NCI-H82 treated with DMSO at 0.1 percent for 48 hours (cell line): ENCODE results near the gene R3HDM2.

Experiments
- DNase-seq: peaks from one replicate; lab custom pipeline; 2025; ENCODE audit not compliant: unreplicated experiment; lab: John Stamatoyannopoulos, UW

Gene R3HDM2

DNA sequence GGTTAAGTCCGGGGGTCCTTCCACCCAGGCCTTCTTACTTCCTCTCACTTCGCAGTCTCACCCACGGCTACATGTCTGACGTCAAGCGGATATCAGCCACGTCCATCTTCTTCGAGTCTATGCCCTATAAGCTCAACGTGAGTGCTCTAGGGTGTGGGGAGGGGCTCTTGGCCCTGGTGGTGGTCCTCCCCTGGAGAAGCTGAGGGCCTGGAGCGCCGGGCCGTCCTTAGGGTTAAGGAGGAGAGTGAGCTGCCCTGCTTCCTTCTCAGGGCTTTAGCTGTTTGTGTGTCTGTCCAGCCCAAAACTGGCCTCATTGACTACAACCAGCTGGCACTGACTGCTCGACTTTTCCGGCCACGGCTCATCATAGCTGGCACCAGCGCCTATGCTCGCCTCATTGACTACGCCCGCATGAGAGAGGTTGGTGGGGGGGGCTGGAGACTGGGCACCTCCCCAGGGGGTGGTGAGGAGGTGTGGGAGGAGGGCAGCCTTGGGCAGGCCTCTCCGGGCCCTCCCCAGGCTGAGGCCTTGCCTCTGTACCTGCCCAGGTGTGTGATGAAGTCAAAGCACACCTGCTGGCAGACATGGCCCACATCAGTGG, 198.6 kb downstream of the R3HDM2 start:
- no peak for DNase-seq

- DNase-seq, result no peak
Measured at GRCh38 chr12:57231276-57232021, 199.4 kb downstream of the R3HDM2 start.

GRCh38 chr12:57230381-57231155, 200.3 kb downstream of the R3HDM2 start:
- DNase-seq, result no peak

- DNase-seq, result peak; percentile 95
Measured at GRCh38 chr12:57229634-57230380, 201.0 kb downstream of the R3HDM2 start, which contains the start of gene SHMT2. TSS of gene SHMT2 (plus strand) at chr12:57229711. CDS start at chr12:57229779, 68 bp downstream.

DNA sequence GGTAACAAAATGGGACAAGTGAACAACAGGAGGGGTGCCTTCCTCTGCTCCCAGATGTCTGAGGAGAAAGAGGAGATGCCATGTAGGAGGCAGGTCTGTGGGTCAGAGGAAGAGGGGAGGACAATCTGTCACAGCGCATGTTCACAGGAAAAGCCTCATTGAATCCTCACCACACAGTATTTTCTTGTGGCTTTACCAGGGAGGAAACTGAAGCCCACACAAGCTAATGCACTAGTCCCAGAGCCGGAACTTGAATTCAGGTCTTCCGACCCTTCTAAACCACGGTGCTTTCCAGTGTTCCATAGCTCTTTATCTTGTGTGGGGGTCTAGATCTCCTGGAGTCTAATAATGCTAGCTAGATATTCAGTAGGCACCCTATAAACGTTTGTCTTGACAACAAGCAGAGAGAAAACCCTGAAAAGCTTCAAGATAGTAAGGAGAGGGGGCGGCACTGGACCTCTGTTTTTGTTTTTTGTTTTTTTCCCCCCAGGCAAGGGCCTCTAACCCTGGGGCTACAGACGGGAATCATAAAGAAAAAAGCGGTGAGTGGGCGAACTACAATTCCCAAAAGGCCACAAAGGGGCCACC, 201.7 kb downstream of the R3HDM2 start:
- no peak for DNase-seq

GRCh38 chr12:57227315-57228115, 203.3 kb downstream of the R3HDM2 start:
- no peak for DNase-seq

DNA sequence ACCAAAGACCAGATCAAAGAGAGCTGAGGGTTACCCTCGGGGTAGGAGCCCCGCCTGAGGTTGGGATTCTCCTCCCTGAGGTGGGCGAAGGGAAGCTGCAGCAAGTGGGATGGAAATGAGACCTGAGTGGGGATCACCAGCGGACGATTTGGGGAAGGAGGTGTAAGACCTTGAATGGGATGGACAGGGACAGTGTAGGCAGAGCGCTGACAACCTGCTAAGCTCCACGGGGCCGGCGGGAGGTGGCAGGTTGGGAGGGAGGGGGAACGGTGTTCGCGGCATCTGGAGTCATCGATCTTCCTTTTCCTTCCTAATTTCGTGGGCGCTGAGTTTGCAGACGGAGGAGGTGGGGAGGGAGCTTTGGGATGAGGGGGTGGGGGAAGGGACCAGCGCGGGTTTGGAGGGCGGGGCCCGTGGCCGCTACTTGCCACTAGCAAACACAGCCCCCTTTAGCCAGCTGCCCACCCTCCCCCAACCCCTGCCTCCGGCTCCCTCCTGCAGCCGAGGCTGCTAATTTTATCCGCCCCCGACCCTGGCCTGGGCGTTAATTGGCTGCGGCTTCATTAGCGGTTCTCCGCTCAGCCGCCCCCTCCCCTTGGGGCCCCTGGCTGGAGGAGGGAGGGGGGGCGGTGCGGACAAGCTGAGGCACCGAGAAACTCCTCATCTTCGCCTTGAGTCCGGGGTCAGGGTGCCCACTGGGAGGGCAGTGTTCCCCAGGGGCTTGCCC, 204.1 kb downstream of the R3HDM2 start:
- DNase-seq, result peak; percentile 84

DNA sequence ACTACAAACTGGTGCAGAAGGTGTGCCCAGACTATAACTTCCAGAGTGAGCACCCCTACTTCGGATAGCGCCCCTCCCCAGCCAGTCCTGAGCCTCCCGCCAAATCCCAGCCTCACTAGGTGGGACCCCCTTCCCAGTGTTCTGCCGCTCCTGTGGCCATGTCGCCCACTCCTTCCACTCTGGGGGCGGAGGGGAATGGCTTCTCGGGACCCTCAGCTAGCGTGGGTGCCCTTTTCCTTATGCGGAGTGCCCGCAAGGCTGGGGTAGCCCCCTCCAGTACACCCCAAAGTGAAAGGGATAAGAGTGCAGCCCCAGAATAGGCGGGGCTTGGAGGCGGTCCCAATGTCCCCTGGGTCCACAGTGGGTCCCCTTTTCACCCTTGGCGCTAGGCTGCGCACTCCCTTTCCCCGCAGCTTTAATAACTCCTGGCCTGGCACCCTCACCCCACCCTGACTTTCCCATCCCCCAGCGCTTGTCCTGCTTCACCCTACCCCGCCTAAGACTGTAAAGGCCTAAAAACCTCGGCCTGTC, 205.1 kb downstream of the R3HDM2 start:
- DNase-seq, result no peak

DNA sequence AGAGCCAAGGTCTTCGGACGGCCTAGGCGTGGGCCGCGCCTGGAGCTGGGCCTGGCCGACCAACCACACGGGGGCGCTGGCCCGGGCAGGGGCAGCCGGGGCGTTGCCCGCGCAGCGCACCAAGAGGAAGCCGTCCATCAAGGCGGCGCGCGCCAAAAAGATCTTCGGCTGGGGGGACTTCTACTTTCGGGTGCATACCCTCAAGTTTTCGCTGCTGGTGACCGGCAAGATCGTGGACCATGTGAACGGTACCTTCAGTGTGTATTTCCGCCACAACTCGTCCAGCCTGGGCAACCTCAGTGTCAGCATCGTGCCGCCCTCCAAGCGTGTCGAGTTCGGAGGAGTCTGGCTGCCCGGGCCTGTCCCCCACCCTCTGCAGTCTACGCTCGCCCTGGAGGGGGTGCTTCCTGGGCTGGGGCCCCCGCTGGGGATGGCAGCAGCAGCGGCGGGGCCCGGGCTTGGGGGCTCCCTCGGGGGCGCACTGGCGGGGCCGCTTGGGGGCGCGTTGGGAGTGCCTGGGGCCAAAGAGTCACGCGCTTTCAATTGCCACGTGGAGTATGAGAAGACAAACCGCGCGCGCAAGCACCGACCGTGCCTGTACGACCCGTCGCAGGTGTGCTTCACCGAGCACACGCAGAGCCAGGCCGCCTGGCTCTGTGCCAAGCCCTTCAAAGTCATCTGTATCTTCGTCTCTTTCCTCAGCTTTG, 205.7 kb downstream of the R3HDM2 start:
- no peak for DNase-seq

GRCh38 chr12:57224278-57224972, 206.4 kb downstream of the R3HDM2 start:
- no peak for DNase-seq

- DNase-seq, result no peak
Measured at GRCh38 chr12:57223191-57224165, 207.4 kb downstream of the R3HDM2 start.

DNA sequence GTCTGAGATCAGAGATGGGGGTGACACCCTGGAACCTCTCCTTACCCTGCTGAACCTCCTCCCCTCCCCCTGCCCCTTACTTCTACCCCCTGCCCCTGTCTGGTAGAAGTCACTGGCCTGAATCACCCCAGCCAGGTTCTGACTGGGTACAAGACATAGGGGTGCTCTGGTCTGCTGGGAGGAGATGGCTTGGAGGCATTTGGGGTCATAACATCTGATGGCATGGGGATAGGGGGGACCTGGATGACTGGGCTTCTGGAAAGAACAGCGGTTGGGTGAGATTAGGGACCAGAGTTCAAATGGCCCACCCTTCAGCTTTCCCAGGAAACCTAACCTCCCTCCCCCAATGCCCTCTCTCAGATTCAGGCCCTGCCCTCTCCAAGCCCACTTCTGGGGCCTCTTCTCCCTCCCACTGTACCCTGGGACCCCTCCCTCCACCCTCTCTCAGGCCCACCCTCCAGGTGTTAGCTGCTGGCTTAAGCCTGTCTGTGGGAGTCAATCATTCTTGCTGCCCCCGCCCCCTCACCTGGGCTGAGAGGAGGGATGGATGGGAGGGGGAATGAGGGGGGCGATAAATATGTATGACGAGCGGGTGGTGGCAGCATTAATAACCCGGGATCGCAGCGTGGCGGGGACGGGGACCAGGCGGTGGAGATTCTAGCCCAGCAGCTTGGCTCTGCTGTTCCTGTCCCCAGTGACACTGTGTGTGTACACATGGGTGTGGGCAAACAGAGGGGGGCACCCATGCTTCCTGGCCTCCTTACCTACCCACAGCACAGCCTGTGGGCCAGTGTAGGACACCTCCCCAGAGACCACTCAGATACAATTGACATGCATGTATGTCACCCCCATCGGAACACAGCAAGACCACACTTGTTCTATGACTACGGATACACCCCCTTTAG, 208.3 kb downstream of the R3HDM2 start:
- no peak for DNase-seq

GRCh38 chr12:57221169-57221917, 209.5 kb downstream of the R3HDM2 start:
- DNase-seq, result no peak

GRCh38 chr12:57220770-57221168, 210.1 kb downstream of the R3HDM2 start:
- DNase-seq, result no peak
